Choroid plexus epithelial cell (primary cell): Measurements from ENCODE around the gene GAN.

Experiments used
- DNase-seq: peaks from one replicate; pipeline ENCODE4 v3.0.0-alpha.2; 2010; ENCODE audit warnings: low read depth
- H3K4me3 ChIP-seq: 2 replicates; pipeline ENCODE4 v1.5.1; 2011; ENCODE audit warnings: low read depth, mild to moderate bottlenecking, control low read depth, low read length, moderate library complexity
- TF ChIP-seq, protein P1 (sequence below): conservative IDR thresholded peaks from 2 replicates; pipeline ENCODE4 v1.5.1; 2011; ENCODE audit warnings: low read depth, mild to moderate bottlenecking, control low read depth, inconsistent platforms, low read length, moderate library complexity

GAN gene, protein sequence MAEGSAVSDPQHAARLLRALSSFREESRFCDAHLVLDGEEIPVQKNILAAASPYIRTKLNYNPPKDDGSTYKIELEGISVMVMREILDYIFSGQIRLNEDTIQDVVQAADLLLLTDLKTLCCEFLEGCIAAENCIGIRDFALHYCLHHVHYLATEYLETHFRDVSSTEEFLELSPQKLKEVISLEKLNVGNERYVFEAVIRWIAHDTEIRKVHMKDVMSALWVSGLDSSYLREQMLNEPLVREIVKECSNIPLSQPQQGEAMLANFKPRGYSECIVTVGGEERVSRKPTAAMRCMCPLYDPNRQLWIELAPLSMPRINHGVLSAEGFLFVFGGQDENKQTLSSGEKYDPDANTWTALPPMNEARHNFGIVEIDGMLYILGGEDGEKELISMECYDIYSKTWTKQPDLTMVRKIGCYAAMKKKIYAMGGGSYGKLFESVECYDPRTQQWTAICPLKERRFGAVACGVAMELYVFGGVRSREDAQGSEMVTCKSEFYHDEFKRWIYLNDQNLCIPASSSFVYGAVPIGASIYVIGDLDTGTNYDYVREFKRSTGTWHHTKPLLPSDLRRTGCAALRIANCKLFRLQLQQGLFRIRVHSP

DNA sequence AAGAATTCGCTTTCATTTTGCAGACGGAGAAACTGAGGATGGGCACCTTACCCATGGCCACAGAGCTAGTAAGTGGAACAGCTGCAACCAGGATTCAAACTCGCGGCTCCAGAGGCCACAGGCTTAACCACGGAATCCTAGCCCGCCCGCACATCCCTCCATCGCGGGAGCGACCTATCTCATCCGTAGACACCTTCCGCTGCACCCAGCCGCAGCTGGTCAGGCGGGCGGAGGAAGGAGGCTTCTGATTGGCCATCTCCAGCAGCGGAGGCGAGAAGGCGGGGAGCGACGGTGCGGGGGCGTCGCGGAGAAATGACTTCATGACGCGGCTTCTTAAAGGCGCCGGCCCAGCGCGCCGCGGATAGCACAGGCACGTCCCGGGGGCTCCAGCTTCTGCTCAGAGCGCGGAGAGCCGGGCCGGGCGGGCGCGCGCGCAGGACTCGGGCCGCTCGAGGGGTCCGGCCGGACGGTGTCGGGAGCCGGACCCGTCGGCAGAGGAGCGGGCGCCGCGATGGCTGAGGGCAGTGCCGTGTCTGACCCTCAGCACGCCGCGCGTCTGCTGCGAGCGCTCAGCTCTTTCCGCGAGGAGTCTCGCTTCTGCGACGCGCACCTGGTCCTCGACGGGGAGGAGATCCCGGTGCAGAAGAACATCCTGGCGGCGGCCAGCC, at the start of gene GAN:
TSS of gene GAN (plus strand) at position 360 of the 668 bp plus-strand sequence. CDS start at position 512, 152 bp downstream.
- TF ChIP-seq, protein P1, sequence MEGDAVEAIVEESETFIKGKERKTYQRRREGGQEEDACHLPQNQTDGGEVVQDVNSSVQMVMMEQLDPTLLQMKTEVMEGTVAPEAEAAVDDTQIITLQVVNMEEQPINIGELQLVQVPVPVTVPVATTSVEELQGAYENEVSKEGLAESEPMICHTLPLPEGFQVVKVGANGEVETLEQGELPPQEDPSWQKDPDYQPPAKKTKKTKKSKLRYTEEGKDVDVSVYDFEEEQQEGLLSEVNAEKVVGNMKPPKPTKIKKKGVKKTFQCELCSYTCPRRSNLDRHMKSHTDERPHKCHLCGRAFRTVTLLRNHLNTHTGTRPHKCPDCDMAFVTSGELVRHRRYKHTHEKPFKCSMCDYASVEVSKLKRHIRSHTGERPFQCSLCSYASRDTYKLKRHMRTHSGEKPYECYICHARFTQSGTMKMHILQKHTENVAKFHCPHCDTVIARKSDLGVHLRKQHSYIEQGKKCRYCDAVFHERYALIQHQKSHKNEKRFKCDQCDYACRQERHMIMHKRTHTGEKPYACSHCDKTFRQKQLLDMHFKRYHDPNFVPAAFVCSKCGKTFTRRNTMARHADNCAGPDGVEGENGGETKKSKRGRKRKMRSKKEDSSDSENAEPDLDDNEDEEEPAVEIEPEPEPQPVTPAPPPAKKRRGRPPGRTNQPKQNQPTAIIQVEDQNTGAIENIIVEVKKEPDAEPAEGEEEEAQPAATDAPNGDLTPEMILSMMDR = no peak
- peak; percentile 98 for DNase-seq
- peak within 1 kb of the TSS; percentile 88 for H3K4me3 ChIP-seq

DNA sequence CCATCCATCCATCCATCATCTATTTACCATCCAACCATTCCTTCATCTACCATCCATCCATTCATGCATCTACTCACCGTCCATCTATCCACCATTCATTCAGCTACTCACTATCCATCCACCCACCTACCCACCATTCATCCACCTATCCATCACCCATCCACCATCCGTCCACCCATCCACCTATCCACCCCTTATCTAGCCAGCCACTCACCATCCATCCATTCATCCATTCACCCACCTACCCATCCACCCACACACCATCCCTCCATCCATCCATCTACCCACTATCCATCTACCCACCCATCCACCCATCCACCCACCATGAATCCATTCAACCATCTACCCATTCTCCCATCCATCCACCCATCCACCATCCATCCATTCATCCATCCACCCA, 49.7 kb upstream of the GAN start:
- DNase-seq = no peak
- TF ChIP-seq, protein P1 = no peak
- H3K4me3 ChIP-seq = no peak overlapping the region

DNA sequence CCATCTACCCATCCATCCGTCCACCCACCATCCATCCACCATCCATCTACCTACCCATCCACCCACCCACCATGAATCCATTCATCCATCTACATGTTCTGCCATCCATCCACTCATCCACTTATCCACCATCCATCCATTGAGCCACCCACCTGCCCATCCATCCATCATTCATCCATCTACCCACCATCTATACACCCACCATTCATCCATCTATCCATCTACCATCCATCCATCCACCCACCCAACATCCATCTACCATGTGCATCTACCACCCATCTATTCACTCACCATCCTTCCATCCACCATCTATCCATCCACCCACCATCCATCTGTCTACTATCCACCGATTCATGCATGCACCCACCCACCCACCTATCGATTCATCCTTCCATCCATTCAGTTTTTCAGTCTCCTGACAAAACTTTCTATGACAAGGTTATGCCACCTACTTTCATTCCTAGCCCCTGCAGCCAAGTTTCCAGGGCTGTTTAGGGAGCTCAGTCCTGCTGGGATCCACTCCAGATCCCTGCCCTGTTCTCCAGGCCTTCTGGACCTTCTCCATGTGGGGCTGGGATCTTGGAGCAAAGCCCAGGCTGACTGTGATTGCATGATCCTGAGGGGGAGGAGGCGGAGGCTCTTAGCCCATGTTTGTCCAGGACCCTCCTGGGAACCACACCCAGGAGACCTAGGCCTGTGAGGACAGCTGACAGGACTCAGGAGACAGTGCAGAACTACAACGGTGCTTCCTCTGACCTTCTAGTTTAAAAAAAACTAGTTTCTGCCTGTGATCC, 48.9 kb upstream of the GAN start:
- TF ChIP-seq, protein P1 = no peak
- H3K4me3 ChIP-seq = no peak overlapping the region
- peak; percentile 23 for DNase-seq

DNA sequence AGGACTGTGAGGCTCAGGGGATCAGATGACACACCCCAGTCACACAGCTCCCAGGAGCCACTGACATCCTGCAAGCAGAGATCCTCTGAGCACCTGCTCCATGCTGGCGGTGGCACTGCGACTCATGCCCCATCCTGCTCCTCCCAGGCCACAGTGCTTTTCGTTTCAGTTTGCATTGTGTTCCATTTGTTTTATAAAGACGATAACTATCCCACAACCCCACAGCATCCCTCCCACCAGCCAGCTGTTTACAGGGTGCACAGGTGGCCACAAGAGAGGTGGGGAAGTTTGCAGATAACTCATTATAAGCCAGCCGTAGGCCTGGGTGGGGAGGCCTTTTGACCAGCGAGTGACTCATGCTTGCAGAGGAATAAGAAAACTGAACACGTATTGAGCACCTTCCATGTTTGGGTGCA, 48.1 kb upstream of the GAN start:
- TF ChIP-seq, protein P1 = no peak
- no peak overlapping the region for H3K4me3 ChIP-seq
- no peak for DNase-seq

DNA sequence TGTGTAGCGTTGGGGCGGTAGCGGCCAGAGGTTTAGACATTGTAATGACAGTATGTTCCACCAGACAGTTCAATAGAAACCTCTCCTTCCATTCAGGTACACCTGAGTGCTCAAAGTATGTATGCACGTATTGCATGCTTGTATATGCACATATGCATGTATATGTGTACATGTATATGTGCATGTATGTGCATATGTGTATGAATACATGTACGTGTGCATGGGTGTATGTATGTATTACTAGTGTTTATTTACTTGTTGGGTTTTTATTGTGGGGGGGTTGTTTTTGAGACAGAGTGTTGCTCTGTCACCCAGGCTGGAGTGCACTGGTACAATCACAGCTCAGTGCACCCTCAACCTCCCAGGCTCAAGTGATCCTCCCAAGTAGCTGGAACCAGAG, 46.3 kb upstream of the GAN start:
- TF ChIP-seq, protein P1 = no peak
- DNase-seq = no peak
- no peak overlapping the region for H3K4me3 ChIP-seq

DNA sequence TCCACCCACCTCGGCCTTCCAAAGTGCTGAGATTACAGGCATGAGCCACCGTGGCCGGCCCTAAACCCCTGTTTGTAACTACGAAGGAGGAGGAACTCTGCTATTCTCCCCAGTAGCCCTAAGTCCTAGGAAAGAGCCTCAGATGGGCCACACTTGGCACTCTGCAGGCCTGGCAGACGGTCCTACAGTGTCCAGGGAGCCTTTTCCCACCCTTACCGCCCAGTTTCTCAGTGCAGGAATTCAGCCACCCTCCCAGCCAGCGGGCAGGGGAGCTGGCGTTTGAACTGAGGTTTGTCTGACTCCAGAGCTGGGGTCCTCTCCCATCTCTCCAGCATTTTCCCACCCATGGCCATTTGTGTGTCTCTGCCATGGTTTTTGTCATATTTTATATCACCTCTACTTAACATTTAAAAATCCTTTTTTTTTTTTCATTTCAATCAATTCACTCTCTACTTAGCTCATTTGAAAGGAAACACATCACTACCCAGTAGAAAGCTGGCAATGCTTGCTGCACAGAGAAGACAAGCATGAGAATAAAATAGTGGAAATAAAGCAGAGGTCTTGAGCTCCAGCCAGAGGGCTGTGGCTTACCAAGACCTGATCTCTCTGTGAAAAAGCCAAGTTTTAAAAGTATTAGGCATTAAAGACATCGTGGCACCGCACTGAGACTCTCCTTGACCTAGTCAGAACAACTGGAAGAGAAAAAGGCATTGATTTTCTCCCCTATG, 41.4 kb upstream of the GAN start:
- no peak overlapping the region for H3K4me3 ChIP-seq
- TF ChIP-seq, protein P1 = no peak
- no peak for DNase-seq
